A549 (cell line): ENCODE measurements around the gene BDNF. TPM values are rescaled to one million over a fixed set of nuclear protein-coding genes. Genes with fewer than 3 reads are reported as not detected.

Experiments
- ATAC-seq, 2 experiments: fragments of 200-7000 bp in 1 of 2; fragments of >200 bp in 1 of 2; cut with Nextera tagmentation in 1 of 2; cut with Tn5 transposase in 1 of 2; 3 replicates each; pipeline versions ENCODE4 v1.8.0 to v1.9.1; 2018 to 2020; ENCODE audit warnings: mild to moderate bottlenecking in 1 of 2, moderate library complexity in 1 of 2
- CTCF ChIA-PET: fragments of 300-600 bp; sonication (Branson Sonifier 250); formaldehyde crosslinking; extraction: SDS; loops from one replicate; lab custom pipeline; 2021; ENCODE audit warnings: antibody characterized with exemption, inconsistent platforms; lab: Yijun Ruan, JAX
- POLR2A ChIA-PET: fragments of 350-600 bp; formaldehyde crosslinking; extraction: SDS; loops from one replicate; lab custom pipeline; 2021; ENCODE audit warnings: antibody characterized with exemption, inconsistent platforms; lab: Yijun Ruan, JAX
- DNase-seq, 2 experiments: peaks; one replicate each; pipeline versions ENCODE4 v3.0.0 to v3.0.0-alpha.2; 2011 to 2016; ENCODE audit warnings: low read depth in 1 of 2, low spot score in 1 of 2
- FAIRE-seq: peaks from 2 replicates; lab custom pipeline; 2011; peaks lifted over from hg19 to GRCh38; lab: Jason Lieb, UNC
- H3K27ac ChIP-seq, 2 experiments: fragments of >200 bp; sonication (Bioruptor Twin); formaldehyde crosslinking; 3 replicates each; pipeline ENCODE4 v1.5.1; 2016 to 2017
- H3K4me1 ChIP-seq: fragments of >200 bp; sonication (Bioruptor Twin); formaldehyde crosslinking; 3 replicates; pipeline ENCODE4 v1.6.1; 2016
- H3K4me2 ChIP-seq: fragments of >200 bp; sonication (Bioruptor Twin); formaldehyde crosslinking; 3 replicates; pipeline ENCODE4 v1.6.1; 2016
- H3K4me3 ChIP-seq: fragments of >200 bp; sonication (Bioruptor Twin); formaldehyde crosslinking; 3 replicates; pipeline ENCODE4 v1.5.1; 2016
- H3K9me3 ChIP-seq: fragments of >200 bp; sonication (Bioruptor Twin); formaldehyde crosslinking; 3 replicates; pipeline ENCODE4 v1.6.1; 2016
- BHLHE40 ChIP-seq: IDR thresholded peaks from 2 replicates; pipeline ENCODE4 v1.6.1; 2012; ENCODE audit warnings: low read depth, low read length, inconsistent platforms
- CBX2 ChIP-seq: fragments of 200-600 bp; sonication (generic); IDR thresholded peaks from 2 replicates; pipeline ENCODE4 v1.6.1; 2016; ENCODE audit warnings: low read depth, mild to moderate bottlenecking, borderline replicate concordance
- CEBPB ChIP-seq, 2 experiments: fragments of >200 bp in 1 of 2; sonication (Bioruptor Twin) in 1 of 2; formaldehyde crosslinking in 1 of 2; IDR thresholded peaks; 2 replicates each; pipeline ENCODE4 v1.6.1; 2012 to 2016
- CTCF ChIP-seq: fragments of >200 bp; sonication (Bioruptor Twin); formaldehyde crosslinking; IDR thresholded peaks from 3 replicates; pipeline ENCODE4 v1.5.1; 2016
- ELK1 ChIP-seq: fragments of 150-350 bp; IDR thresholded peaks from 2 replicates; pipeline ENCODE4 v1.6.1; 2014; ENCODE audit warnings: low read depth, mild to moderate bottlenecking, low read length
- ESRRA ChIP-seq: fragments of 150-350 bp; IDR thresholded peaks from 2 replicates; pipeline ENCODE4 v1.6.1; 2014; ENCODE audit warnings: mild to moderate bottlenecking, low read length, borderline replicate concordance
- FOSB ChIP-seq: fragments of 250-450 bp; sonication (Bioruptor Pico); IDR thresholded peaks from 2 replicates; pipeline ENCODE4 v1.5.0; 2020; ENCODE audit warnings: mild to moderate bottlenecking, moderate library complexity
- FOXS1 ChIP-seq: fragments of 250-450 bp; sonication (Bioruptor Pico); IDR thresholded peaks from 2 replicates; pipeline ENCODE4 v1.5.0; 2020; ENCODE audit warnings: mild to moderate bottlenecking, moderate library complexity
- JUN ChIP-seq, 2 experiments: fragments of >200 bp; sonication (Bioruptor Twin); formaldehyde crosslinking; IDR thresholded peaks; 2 replicates in 1 of 2; 3 replicates in 1 of 2; pipeline ENCODE4 v1.6.1; 2016 to 2017
- KDM1A ChIP-seq: fragments of 200-600 bp; sonication (generic); IDR thresholded peaks from 2 replicates; pipeline ENCODE4 v1.6.1; 2016; ENCODE audit warnings: low read depth, mild to moderate bottlenecking
- MAFK ChIP-seq: fragments of 450-650 bp; IDR thresholded peaks from 2 replicates; pipeline ENCODE4 v1.6.1; 2014; ENCODE audit not compliant: partially characterized antibody
- MAZ ChIP-seq: fragments of 150-350 bp; IDR thresholded peaks from 2 replicates; pipeline ENCODE4 v1.6.1; 2014; ENCODE audit warnings: antibody characterized with exemption, low read depth, low read length, borderline replicate concordance
- PBX3 ChIP-seq: IDR thresholded peaks from 2 replicates; pipeline ENCODE4 v1.6.1; 2012
- PHF8 ChIP-seq: fragments of 200-600 bp; sonication (generic); IDR thresholded peaks from 2 replicates; pipeline ENCODE4 v1.6.1; 2016; ENCODE audit warnings: low read depth, mild to moderate bottlenecking, antibody characterized with exemption, moderate library complexity, borderline replicate concordance
- RAD21 ChIP-seq, 2 experiments: fragments of >200 bp in 1 of 2; sonication (Bioruptor Twin) in 1 of 2; formaldehyde crosslinking in 1 of 2; IDR thresholded peaks in 1 of 2; conservative IDR thresholded peaks in 1 of 2; 2 replicates in 1 of 2; 3 replicates in 1 of 2; pipeline ENCODE4 v1.6.1; 2012 to 2018; ENCODE audit warnings: inconsistent platforms in 1 of 2
- RARB ChIP-seq: fragments of 250-450 bp; sonication (Bioruptor Pico); IDR thresholded peaks from 2 replicates; pipeline ENCODE4 v1.8.0; 2021; ENCODE audit warnings: mild to moderate bottlenecking, moderate library complexity
- REST ChIP-seq: fragments of 200-600 bp; sonication (generic); IDR thresholded peaks from 2 replicates; pipeline ENCODE4 v1.6.1; 2016; ENCODE audit warnings: antibody characterized with exemption, mild to moderate bottlenecking, moderate library complexity
- SMC3 ChIP-seq: fragments of >200 bp; sonication (Bioruptor Twin); formaldehyde crosslinking; IDR thresholded peaks from 3 replicates; pipeline ENCODE4 v1.6.1; 2018; ENCODE audit warnings: inconsistent platforms
- TFCP2L1 ChIP-seq: fragments of 250-450 bp; sonication (Bioruptor Pico); IDR thresholded peaks from 2 replicates; pipeline ENCODE4 v1.5.0; 2021; ENCODE audit warnings: mild to moderate bottlenecking
- ZFP36 ChIP-seq: fragments of 450-650 bp; IDR thresholded peaks from 2 replicates; pipeline ENCODE4 v1.6.1; 2014; ENCODE audit warnings: borderline replicate concordance; ENCODE audit not compliant: partially characterized antibody
- WGBS: methylation state at CpG from one replicate; pipeline ENCODE4 v1.1.6; 2017; ENCODE audit errors: missing lambda C conversion rate; 5-methylcytosine and 5-hydroxymethylcytosine counted together
- polyA plus RNA-seq, 4 experiments: library from polyadenylated mRNA; depleted of rRNA in 3 of 4; stranded (reverse); fragments of >200 nt; fragmentation: RNase III in 1 of 4; extraction: RNeasy Plus Mini Kit Qiagen cat#74134 plus additional on column Dnase treatment in 1 of 4; gene quantifications; 2 replicates in 3 of 4; 3 replicates in 1 of 4; pipeline ENCODE4 v1.2.3, GENCODE V29; 2011 to 2017
- TF ChIP-seq, protein P1 (sequence below): IDR thresholded peaks from 2 replicates; pipeline ENCODE4 v1.6.1; 2012
- TF ChIP-seq, protein P2 (sequence below): IDR thresholded peaks from 2 replicates; pipeline ENCODE4 v1.6.1; 2012; ENCODE audit warnings: low read depth, borderline replicate concordance

Gene BDNF
- polyA plus RNA-seq, 2 of the 4 experiments (the other 2 are of a cell fraction), result 16.4 to 33.7 TPM

DNA sequence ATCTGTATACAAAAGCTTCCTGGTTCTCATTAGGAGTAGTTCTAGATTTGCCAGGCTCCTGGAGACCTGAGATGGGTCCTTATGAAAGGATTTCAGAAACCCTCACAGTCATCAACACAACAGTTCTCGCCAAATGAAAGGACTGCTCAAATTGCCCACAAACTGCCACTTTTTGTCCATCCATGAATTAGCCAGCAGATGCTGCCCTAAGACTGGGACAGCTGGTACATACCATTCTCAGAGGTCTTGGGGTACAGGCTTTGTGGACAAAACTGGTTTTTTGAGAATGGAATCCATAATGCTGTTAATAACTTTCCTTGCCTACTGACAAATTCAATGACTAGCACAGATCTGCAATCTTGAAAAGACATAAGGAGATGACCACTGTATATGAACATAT, 23.4 kb upstream of the BDNF start:
- Histone ChIP-seq H3K4me3 (no peak overlapping the region), H3K9me3 (no peaks in the 10 kb centered on the region; the same call in 2 of the 3 replicates), H3K4me2 (no peak overlapping the region), H3K4me1 (peaks cover 17% of the 10 kb centered on the region; the same call in 2 of the 3 replicates), H3K27ac (no peak overlapping the region)
- no peak for TF ChIP-seq FOSB
- TF ChIP-seq SMC3, result no peak
- TF ChIP-seq BHLHE40, result no peak
- no peak for TF ChIP-seq TFCP2L1 (CRISPR knock-in tag)
- TF ChIP-seq REST, result no peak
- TF ChIP-seq, protein P1, sequence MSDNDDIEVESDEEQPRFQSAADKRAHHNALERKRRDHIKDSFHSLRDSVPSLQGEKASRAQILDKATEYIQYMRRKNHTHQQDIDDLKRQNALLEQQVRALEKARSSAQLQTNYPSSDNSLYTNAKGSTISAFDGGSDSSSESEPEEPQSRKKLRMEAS, result no peak
- TF ChIP-seq PBX3, result no peak
- TF ChIP-seq RARB (CRISPR knock-in tag), result no peak
- peak; percentile 39 to 41; a peak in 4 of 5 replicates for TF ChIP-seq RAD21 (conservative IDR thresholded peaks at IDR 0.05 in 1 of 2, IDR thresholded peaks at IDR 0.05 in 1 of 2)
- no peak for TF ChIP-seq ESRRA
- TF ChIP-seq PHF8, result no peak
- 0 out of 3 replicates have a peak, but pooled peaks have one; percentile 14 for TF ChIP-seq CTCF
- FAIRE-seq (no peak), ATAC-seq (no peak), DNase-seq (no peak)
- CTCF ChIA-PET, result no interaction called here
- 93% methylated on average over 1 of the region's 1 CpG for WGBS
- POLR2A ChIA-PET, result no interaction called here

GRCh38 chr11:27722953-27723344, 22.7 kb upstream of the BDNF start:
- DNase-seq, result no peak
- peaks cover 17% of the 10 kb centered on the region; the same call in 2 of the 3 replicates for H3K4me1 ChIP-seq
- WGBS, result 76% methylated on average over 18 of the region's 18 CpGs
- ATAC-seq, result no peak
- FAIRE-seq, result no peak
- no peaks in the 10 kb centered on the region; the same call in 2 of the 3 replicates for H3K9me3 ChIP-seq
- CTCF ChIA-PET, result no interaction called here
- POLR2A ChIA-PET, result interaction anchor here (1.1 kb wide), 1 partner anchor 385 kb away, joined by 3 read pairs; the partner anchor contains the start of genes KIF18A and METTL15
- no peak overlapping the region; a peak in 1 of 6 replicates for H3K27ac ChIP-seq
- peak overlapping the region; percentile 95 for H3K4me2 ChIP-seq
- peak overlapping the region; percentile 50 for H3K4me3 ChIP-seq
- no peak for TF ChIP-seq CTCF
- TF ChIP-seq CEBPB (IDR thresholded peaks at IDR 0.05), result no peak
- no peak for TF ChIP-seq MAFK
- TF ChIP-seq MAZ, result no peak
- TF ChIP-seq KDM1A, result no peak
- TF ChIP-seq ZFP36, result no peak
- no peak for TF ChIP-seq CBX2
- TF ChIP-seq, protein P2, sequence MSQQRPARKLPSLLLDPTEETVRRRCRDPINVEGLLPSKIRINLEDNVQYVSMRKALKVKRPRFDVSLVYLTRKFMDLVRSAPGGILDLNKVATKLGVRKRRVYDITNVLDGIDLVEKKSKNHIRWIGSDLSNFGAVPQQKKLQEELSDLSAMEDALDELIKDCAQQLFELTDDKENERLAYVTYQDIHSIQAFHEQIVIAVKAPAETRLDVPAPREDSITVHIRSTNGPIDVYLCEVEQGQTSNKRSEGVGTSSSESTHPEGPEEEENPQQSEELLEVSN, result no peak
- no peak for TF ChIP-seq ELK1
- TF ChIP-seq FOXS1, result no peak
- no peak for TF ChIP-seq JUN (IDR thresholded peaks at IDR 0.05)
- no peak for TF ChIP-seq FOSB
